Smooth muscle cell (in vitro differentiated cells): ENCODE measurements around the gene NEDD4L. TPM values are rescaled to one million over a fixed set of nuclear protein-coding genes. Genes with fewer than 3 reads are reported as not detected.
A peak's percentile ranks its signal among the peaks of the same experiment; 100 is the strongest.
"Not testable (repeated sequence)": the region's sequence is repeated elsewhere in the genome, so short reads cannot be mapped to it uniquely, and the experiment has no call there.

Experiments used
- DNase-seq: peaks from one replicate; lab custom pipeline; 2025; ENCODE audit not compliant: unreplicated experiment; lab: John Stamatoyannopoulos, UW
- H2AFZ ChIP-seq: fragments of 200-600 bp; sonication (generic); 2 replicates; pipeline ENCODE4 v1.6.0; 2016; ENCODE audit warnings: antibody characterized with exemption, low read depth, mild to moderate bottlenecking
- H3F3A ChIP-seq: fragments of 200-600 bp; sonication (generic); 2 replicates; pipeline ENCODE4 v1.6.0; 2017; ENCODE audit warnings: antibody characterized with exemption, low read depth
- H3K27ac ChIP-seq: fragments of 200-600 bp; sonication (generic); 2 replicates; pipeline ENCODE4 v1.5.1; 2016; ENCODE audit warnings: low read depth, mild to moderate bottlenecking
- H3K27me3 ChIP-seq: fragments of 200-600 bp; sonication (generic); 2 replicates; pipeline ENCODE4 v1.6.1; 2016; ENCODE audit warnings: low read depth, mild to moderate bottlenecking
- H3K36me3 ChIP-seq: fragments of 200-600 bp; sonication (generic); 2 replicates; pipeline ENCODE4 v1.5.1; 2016; ENCODE audit warnings: low read depth
- H3K4me1 ChIP-seq: fragments of 200-600 bp; sonication (generic); 2 replicates; pipeline ENCODE4 v1.5.1; 2016; ENCODE audit warnings: low read depth
- H3K4me2 ChIP-seq: fragments of 200-600 bp; sonication (generic); 2 replicates; pipeline ENCODE4 v1.6.0; 2016; ENCODE audit warnings: mild to moderate bottlenecking
- H3K4me3 ChIP-seq: fragments of 200-600 bp; sonication (generic); 2 replicates; pipeline ENCODE4 v1.5.1; 2016; ENCODE audit warnings: mild to moderate bottlenecking
- H3K79me2 ChIP-seq: fragments of 200-600 bp; sonication (generic); 2 replicates; pipeline ENCODE4 v1.6.0; 2016; ENCODE audit warnings: low read depth, mild to moderate bottlenecking
- H3K9ac ChIP-seq: fragments of 200-600 bp; sonication (generic); 2 replicates; pipeline ENCODE4 v1.6.0; 2016; ENCODE audit warnings: low read depth
- H3K9me3 ChIP-seq: fragments of 200-600 bp; sonication (generic); replicated peaks from 2 replicates; pipeline ENCODE4 v1.5.1; 2016; ENCODE audit warnings: low read depth
- H4K20me1 ChIP-seq: fragments of 200-600 bp; sonication (generic); 2 replicates; pipeline ENCODE4 v1.6.0; 2016; ENCODE audit warnings: low read depth
- CTCF ChIP-seq: fragments of 200-600 bp; sonication (generic); IDR thresholded peaks from 2 replicates; pipeline ENCODE4 v1.5.1; 2017; ENCODE audit warnings: borderline replicate concordance, mild to moderate bottlenecking, antibody characterized with exemption; ENCODE audit not compliant: insufficient read depth, poor library complexity, severe bottlenecking
- WGBS: methylation state at CpG from one replicate; pipeline ENCODE4 v1.1.7; 2016; ENCODE audit warnings: low lambda C conversion rate; 5-methylcytosine and 5-hydroxymethylcytosine counted together
- polyA plus RNA-seq: library from polyadenylated mRNA; unstranded; fragments of >200 nt; fragmentation: Nextera tagmentation; extraction: Ambion mirVana; gene quantifications from 2 replicates; pipeline ENCODE4 v1.2.1, GENCODE V29; 2016
- total RNA-seq: library from RNA; depleted of rRNA; stranded (reverse); fragments of >200 nt; gene quantifications from 2 replicates; pipeline ENCODE4 v1.2.3, GENCODE V29; 2014

NEDD4L gene
- total and polyA plus RNA-seq, 2 experiments from 2014 or later = 8.7 to 41.3 TPM

GRCh38 chr18:58047556-58047882 lies 3.5 kb downstream of the NEDD4L start:
- no peak overlapping the region for H3K4me2 ChIP-seq
- H4K20me1 ChIP-seq = no peaks in the 10 kb centered on the region
- 93% methylated on average over 3 of the region's 3 CpGs for WGBS
- H3K27ac ChIP-seq = no peak overlapping the region
- H3K4me1 ChIP-seq = peaks cover 17% of the 10 kb centered on the region
- H3K9ac ChIP-seq = no peak overlapping the region
- H3K79me2 ChIP-seq = no peaks in the 10 kb centered on the region
- peak overlapping the region; percentile 68 for H3K4me3 ChIP-seq
- H3K36me3 ChIP-seq = no peaks in the 10 kb centered on the region
- no peaks in the 10 kb centered on the region for H3K9me3 ChIP-seq
- H3K27me3 ChIP-seq = no peaks in the 10 kb centered on the region
- no peak overlapping the region for H2AFZ ChIP-seq
- H3F3A ChIP-seq = peaks cover 5% of the 10 kb centered on the region
- no peak for TF ChIP-seq CTCF
- no peak for DNase-seq

- peaks cover 16% of the 10 kb centered on the region for H3K4me1 ChIP-seq
- H3K36me3 ChIP-seq = no peaks in the 10 kb centered on the region
- DNase-seq = no peak
- H3F3A ChIP-seq = peaks cover 5% of the 10 kb centered on the region
- 87% methylated on average over 5 of the region's 5 CpGs for WGBS
- no peak overlapping the region for H3K27ac ChIP-seq
- no peak overlapping the region for H3K4me3 ChIP-seq
- H3K79me2 ChIP-seq = no peaks in the 10 kb centered on the region
- H3K4me2 ChIP-seq = no peak overlapping the region
- no peaks in the 10 kb centered on the region for H3K27me3 ChIP-seq
- no peaks in the 10 kb centered on the region for H3K9me3 ChIP-seq
- H2AFZ ChIP-seq = no peak overlapping the region
- H3K9ac ChIP-seq = no peak overlapping the region
- no peak for TF ChIP-seq CTCF
- H4K20me1 ChIP-seq = no peaks in the 10 kb centered on the region
Measured at GRCh38 chr18:58048081-58048642, 4.1 kb downstream of the NEDD4L start.

- Histone ChIP-seq H3K9me3 (no peaks in the 10 kb centered on the region), H3K9ac (no peak overlapping the region), H3K4me2 (no peak overlapping the region), H2AFZ (no peak overlapping the region), H3K4me3 (no peak overlapping the region), H4K20me1 (no peaks in the 10 kb centered on the region), H3K27me3 (no peaks in the 10 kb centered on the region), H3K27ac (no peak overlapping the region), H3F3A (peaks cover 5% of the 10 kb centered on the region), H3K36me3 (no peaks in the 10 kb centered on the region), H3K79me2 (no peaks in the 10 kb centered on the region), H3K4me1 (peaks cover 14% of the 10 kb centered on the region)
- WGBS = 75% methylated on average over 6 of the region's 6 CpGs
- no peak for TF ChIP-seq CTCF
- DNase-seq = no peak
Measured at GRCh38 chr18:58049000-58049688, 5.1 kb downstream of the NEDD4L start.

- DNase-seq, H3K27ac ChIP-seq, H3K79me2 ChIP-seq, H3K4me3 ChIP-seq, H3K36me3 ChIP-seq, H3K9ac ChIP-seq, H3K27me3 ChIP-seq, H3K9me3 ChIP-seq, H2AFZ ChIP-seq, H4K20me1 ChIP-seq, H3F3A ChIP-seq, H3K4me2 ChIP-seq: not testable (repeated sequence)
- WGBS = 98% methylated on average over 3 of the region's 3 CpGs
- H3K4me1 ChIP-seq = peaks cover 16% of the 10 kb centered on the region
Measured at GRCh38 chr18:58050963-58051362, 6.9 kb downstream of the NEDD4L start.
